ENCODE data around the gene CARMIL1.

CARMIL1 gene

GRCh38 chr6:25449774-25450173 lies 170.6 kb downstream of the CARMIL1 start:
- FAIRE-seq: no peak

GRCh38 chr6:25450469-25451198 lies 171.5 kb downstream of the CARMIL1 start:
- no peak for FAIRE-seq

GRCh38 chr6:25452031-25452430 lies 172.9 kb downstream of the CARMIL1 start:
- FAIRE-seq: no peak

- FAIRE-seq: no peak
Observed at GRCh38 chr6:25453288-25453687, 174.1 kb downstream of the CARMIL1 start.

- FAIRE-seq: no peak
Observed at GRCh38 chr6:25454136-25454535, 175.0 kb downstream of the CARMIL1 start.

- no peak for FAIRE-seq
Observed at GRCh38 chr6:25456249-25457040, 177.3 kb downstream of the CARMIL1 start.

- no peak for FAIRE-seq
Observed at GRCh38 chr6:25457516-25457915, 178.3 kb downstream of the CARMIL1 start.

- FAIRE-seq: no peak
Observed at GRCh38 chr6:25458485-25458884, 179.3 kb downstream of the CARMIL1 start.

GRCh38 chr6:25462235-25462897 lies 183.2 kb downstream of the CARMIL1 start:
- FAIRE-seq: no peak

GRCh38 chr6:25463441-25463840 lies 184.3 kb downstream of the CARMIL1 start:
- FAIRE-seq: no peak

GRCh38 chr6:25464225-25464624 lies 185.1 kb downstream of the CARMIL1 start:
- FAIRE-seq: no peak

GRCh38 chr6:25465941-25466340 lies 186.8 kb downstream of the CARMIL1 start:
- no peak for FAIRE-seq

- no peak for FAIRE-seq
Observed at GRCh38 chr6:25468881-25469280, 189.7 kb downstream of the CARMIL1 start.

GRCh38 chr6:25469797-25470388 lies 190.7 kb downstream of the CARMIL1 start:
- no peak for FAIRE-seq

- no peak for FAIRE-seq
Observed at GRCh38 chr6:25472306-25472705, 193.1 kb downstream of the CARMIL1 start.

GRCh38 chr6:25472906-25473305 lies 193.7 kb downstream of the CARMIL1 start:
- FAIRE-seq: no peak

- FAIRE-seq: no peak
Observed at GRCh38 chr6:25473447-25473846, 194.3 kb downstream of the CARMIL1 start.

GRCh38 chr6:25476126-25476525 lies 197.0 kb downstream of the CARMIL1 start:
- no peak for FAIRE-seq

- no peak for FAIRE-seq
Observed at GRCh38 chr6:25477006-25477590, 197.9 kb downstream of the CARMIL1 start.

GRCh38 chr6:25478973-25479372 lies 199.8 kb downstream of the CARMIL1 start:
- no peak for FAIRE-seq

GRCh38 chr6:25481267-25481666 lies 202.1 kb downstream of the CARMIL1 start:
- no peak for FAIRE-seq

- FAIRE-seq: no peak
Observed at GRCh38 chr6:25482996-25483395, 203.8 kb downstream of the CARMIL1 start.

GRCh38 chr6:25483943-25484342 lies 204.8 kb downstream of the CARMIL1 start:
- FAIRE-seq: no peak

All from TTC549 (cell line).